Embryonic facial prominence (tissue), 1 donor: ENCODE results near the gene ADAMTS19.
A peak's percentile ranks its signal among the peaks of the same experiment; 100 is the strongest.

Source experiments
- DNase-seq: peaks from one replicate; pipeline ENCODE4 v3.0.0-alpha.2; 2016; ENCODE audit errors: extremely low spot score

ADAMTS19 gene

GRCh38 chr5:129687941-129688340 lies 227.8 kb downstream of the ADAMTS19 start:
- no peak for DNase-seq

DNA sequence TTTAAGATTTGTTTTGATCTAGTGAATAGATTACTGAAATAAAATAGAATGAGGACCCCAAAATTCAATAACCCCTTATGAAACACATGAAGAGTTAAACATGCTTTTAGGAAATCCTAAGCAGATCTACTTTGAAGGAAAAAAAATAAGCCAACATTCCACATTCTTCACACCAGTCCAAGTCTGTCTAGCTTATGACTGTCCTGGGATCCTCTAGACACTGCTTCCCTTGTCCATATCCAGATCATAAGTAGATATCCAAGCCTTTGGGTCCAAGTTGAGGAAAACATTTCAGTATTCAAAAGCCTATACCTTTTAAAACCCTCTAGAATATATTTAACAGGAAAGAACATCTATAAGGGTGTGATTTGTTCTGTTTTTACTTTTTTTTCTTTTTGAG lies 228.9 kb downstream of the ADAMTS19 start:
- no peak for DNase-seq

DNA sequence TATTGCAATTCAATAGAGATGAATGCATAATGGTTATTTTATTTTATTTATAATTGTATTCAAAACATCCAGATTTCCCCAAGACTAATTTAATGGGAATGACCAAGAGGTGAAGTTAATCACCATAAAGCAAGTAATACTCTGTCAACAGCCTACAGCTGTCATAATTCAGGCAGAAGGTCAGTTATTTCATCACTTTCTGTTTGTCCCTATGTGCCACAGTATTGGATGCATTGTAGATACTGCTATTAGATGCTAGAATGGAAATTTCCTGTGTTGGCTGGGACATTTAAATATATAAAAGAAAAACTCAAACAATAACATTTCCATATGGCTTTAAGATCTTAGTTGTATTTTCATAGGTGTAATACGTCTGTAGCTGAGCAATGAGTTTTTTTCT lies 231.1 kb downstream of the ADAMTS19 start:
- no peak for DNase-seq

DNA sequence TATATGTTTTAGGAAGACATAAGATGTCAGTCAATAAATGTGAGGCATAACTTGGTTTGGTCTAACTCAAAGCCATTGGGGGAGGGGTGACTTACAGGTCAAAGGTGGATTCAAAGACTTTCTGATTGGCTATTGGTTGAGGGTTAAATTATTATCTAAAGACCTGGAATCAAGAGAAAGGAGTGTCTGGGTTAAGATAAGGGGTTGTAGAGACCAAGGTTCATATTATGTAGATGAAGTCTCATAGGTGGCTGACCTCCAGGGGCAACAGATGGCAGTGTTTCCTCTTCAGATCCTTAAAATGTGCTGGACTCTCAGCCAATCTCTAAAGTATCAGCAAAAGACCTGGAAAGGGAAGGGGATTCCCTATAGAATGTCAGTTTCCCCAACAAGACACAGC lies 236.5 kb downstream of the ADAMTS19 start:
- DNase-seq, result no peak

DNA sequence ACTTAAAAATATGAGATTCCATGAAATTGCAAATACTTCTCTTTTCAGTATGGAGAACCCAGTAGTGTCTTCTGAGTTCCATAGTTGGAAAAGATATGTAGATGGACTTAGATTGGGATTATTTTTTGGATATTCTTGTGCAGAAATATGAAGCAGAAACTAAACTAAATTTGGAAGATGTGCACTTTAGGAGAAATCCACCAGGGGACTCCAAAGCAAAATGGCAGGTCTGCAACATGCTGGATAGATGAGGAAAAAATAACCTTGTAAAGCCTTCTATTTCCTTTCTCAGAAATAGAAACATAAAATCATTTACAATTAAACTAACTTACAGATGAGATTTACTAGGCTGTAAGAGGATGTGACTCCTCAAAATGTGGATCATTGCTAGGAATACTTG lies 238.6 kb downstream of the ADAMTS19 start:
- DNase-seq, result no peak

DNA sequence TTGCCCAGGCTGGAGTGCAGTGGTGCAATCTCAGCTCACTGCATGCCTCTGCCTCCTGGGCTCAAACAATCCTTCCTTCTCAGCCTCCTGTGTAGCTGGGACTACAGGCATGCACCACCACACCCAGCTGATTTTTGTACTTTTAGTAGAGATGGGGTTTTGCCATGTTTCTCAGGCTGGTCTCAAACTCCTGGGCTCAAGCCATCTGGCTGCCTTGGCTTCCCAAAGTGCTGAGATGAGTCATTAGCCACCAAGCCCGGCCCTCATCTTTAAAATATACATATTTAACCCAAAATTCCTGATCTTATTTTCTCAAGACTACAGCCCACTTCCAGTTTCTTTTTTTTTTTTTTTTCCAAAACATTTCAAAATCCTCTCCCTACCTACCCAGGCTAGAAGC lies 256.1 kb downstream of the ADAMTS19 start:
- DNase-seq, result no peak

- no peak for DNase-seq
These were observed 256.6 kb downstream of the ADAMTS19 start for GRCh38 chr5:129716651-129717050.

- DNase-seq, result no peak
These were observed 257.7 kb downstream of the ADAMTS19 start for GRCh38 chr5:129717751-129718310.

DNA sequence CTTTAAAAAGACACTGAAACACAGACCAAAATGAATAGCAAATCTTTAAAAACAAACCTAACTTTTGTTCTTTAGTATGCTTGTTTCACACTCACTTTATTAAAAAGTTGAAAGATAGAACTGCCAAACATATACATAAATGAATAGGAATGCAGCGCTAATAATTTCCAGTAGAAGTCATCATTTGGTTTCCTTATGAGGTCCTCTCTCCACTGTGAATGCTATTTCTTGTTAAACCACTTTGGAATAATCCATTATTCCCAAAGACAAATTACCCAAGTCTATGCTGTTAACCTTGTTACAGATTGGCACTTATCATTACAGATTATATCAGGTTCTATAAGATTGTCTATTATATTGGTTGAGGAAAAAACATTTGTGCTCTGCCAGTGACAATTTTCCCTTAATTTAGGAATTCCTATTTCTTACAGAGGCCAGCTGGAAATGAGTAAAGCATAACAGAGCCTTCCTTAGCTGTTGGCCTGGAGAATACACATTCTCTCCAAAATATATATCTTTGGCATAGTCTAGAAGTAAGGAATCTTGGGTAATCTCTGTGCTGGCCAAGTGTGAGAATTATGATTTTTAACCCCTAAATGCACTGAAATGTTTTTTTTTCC lies 258.5 kb downstream of the ADAMTS19 start:
- peak; percentile 71 for DNase-seq

DNA sequence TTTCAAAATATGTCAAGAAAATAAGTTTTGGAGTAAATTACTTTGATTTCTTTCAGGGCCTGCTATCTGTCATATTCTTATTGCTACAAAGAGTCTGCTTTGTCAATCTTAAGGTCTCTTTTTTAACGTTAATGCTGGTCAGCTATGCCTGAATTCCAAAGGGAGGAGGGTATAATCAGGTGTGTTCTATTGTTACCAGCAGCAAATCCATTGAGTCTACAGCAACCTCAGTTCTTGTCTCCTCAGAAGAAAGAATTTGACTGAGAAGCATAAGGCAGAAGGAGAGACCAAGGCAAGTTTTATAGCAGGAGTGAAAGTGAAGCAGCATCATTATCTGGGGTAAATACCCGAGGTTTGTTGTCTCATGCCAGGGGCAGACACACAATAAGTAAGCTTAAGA lies 264.1 kb downstream of the ADAMTS19 start:
- DNase-seq, result no peak

- DNase-seq, result no peak
These were observed 264.5 kb downstream of the ADAMTS19 start for GRCh38 chr5:129724647-129725046.

GRCh38 chr5:129739773-129740172 lies 279.7 kb downstream of the ADAMTS19 start:
- DNase-seq, result no peak

DNA sequence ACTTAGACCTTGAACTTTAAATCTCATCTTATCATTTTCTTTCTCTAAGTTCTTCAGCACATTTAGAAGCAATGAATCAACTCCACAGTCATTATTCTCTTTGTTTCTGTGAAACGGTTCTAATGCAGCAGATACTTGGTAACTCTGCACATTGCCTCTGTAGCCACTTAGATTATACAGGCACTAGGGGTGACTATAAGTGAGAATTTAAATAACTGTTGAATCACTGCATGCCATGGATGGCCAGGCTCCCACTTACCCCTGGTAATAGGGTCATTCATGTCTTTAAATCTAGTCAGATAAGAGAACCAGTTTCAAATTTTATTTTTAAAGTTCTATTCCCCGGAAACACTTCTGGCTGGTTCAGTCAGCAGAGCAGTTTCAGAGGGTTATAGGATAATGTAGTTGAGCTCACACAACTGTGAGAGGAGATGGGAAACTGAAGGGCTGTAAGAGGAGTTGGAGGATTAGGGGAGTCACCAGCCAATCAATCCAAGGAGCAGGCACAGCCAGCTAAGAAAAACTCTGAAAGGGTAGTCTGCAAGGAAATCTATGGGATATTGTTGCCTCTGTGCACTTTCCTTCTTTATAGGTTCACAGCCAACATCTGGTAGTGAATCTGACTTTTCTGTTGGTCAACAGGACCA lies 283.6 kb downstream of the ADAMTS19 start:
- no peak for DNase-seq

DNA sequence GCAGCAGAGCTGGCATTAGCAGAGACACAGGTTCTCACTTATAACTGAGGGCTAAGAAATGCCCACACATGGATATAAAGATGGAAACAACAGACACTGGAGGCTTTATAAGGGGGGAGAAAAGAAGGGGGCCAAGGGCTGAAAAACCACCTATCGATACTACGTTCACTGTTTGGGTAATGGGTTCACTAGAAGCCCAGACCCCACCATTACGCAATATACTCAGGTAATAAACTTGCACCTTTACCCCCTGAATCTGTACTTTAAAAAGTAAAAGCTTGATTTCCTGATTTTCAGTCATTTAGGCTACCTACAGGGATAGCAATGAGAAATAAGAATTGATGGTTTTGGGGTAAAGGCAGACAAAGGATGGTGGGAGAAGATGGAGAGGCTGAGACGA lies 285.9 kb downstream of the ADAMTS19 start:
- no peak for DNase-seq

- no peak for DNase-seq
These were observed 286.8 kb downstream of the ADAMTS19 start for GRCh38 chr5:129746876-129747275.

DNA sequence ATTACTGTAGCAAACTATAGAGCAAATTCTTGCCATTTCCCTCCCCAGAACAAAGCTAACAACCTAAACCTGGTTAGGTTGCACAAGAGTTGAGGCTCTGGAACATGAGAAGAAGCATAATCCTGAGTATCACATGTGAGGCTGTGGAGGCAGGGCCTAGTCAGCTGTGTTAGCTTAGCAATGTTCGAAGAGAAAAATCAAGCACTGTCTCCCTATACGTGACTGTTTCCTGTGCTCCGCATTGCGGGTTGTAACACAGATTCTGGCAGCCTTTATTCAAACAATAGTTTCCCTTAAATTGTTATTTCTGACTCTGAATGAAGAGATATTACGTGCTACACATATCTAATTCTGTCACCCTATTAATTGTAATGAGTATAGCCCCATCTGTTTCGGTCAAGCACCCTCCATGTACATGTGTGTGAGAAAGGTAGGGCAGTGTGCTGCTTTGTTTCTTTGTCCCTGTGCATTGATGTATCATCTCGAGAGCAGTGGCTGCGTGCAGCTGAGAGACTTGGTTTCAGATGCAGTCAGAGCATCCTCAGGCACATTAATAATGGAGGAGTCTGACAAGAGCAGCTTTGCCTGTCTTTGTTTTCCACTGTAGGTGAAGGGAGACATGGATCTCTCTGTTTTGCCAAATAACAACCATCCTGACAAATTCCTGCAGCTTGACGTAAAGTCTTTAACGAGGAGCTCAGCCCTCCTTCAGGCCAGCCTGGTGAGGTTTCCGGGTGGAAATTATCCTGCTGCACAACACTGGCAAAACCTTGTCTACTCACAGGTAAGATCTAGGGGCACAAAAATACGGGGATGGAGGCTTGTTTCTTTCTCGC lies 287.7 kb downstream of the ADAMTS19 start, which contains the start of gene MINAR2:
Gene MINAR2, plus strand, starts transcription at position 523 of the 836 bp plus-strand sequence. Its CDS starts 97 bp downstream, at position 620.
- no peak for DNase-seq

DNA sequence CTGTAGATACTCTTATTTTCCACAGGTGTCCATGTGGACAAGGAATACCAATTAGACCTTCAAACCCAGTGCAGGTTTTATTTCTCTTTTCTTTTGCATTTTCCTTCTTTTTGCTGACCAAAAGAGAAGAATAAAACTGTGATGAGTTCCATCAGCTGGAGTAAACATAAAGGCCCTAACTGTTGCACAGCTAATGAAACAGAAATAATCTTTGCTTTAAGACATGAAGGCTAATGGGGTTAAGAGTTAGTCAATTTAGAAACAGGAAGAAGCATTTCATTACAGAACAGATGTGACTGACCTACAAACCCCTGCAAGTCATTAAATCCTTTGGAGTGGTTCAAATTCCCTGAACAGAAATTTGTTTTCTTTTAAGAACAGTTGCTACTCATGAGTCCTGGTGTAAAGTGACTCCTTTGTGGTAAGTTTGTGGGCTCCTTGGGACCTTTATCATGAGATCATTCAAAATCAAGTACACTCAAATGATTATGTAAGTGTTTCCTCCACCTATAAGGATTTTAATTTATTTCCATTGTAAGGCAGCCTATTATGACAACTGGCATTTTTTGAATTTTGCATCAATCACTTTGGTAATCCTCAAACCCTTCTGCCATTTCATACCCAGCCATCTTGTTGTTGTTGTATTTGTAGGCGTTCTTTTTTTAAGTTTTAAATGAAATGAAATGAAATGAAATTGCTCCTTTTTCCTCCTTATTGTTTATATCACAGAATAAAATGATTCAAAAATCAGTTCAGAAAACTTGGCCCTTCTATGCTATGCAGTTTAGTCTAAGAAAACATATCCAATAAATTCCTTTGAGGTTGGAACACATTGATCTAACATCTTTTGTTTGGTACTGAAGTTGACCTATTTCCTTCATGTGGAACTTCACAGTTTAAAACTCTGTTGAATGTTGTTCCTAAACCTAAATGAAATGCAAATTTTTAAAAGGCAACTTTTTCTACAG lies 289.1 kb downstream of the ADAMTS19 start:
- DNase-seq, result no peak

DNA sequence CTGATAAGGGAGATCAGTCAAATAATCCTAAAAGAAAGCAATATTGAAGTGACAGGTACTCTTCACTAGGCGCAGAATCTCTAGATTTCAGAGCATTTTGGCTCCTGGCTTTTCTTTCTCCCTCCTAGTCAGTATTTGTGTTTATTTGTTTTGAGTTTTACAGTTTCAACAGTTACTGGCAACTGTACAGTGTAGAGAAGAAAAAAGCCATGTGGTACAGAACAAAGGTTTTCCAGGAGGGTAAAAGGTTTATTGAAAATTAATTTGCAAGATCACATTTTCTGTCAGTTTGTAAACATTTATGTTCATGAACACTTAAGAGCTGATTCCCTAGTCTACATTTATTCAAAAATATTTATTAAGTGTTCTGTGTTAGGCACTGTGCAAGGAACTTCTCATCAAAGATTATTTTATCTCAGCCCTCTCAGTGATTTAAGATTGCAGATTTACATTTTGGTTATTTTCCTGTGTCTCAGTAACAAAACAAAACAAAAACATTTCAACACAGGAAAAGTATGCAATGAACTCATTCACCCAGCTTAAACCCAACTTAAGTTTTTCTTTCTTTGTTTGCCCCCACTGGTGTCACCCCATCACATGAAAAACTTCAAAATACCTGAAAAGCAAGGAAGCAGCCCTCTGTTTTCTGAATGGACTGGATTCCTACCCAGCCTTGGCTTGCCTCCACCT lies 300.7 kb downstream of the ADAMTS19 start:
- no peak for DNase-seq

DNA sequence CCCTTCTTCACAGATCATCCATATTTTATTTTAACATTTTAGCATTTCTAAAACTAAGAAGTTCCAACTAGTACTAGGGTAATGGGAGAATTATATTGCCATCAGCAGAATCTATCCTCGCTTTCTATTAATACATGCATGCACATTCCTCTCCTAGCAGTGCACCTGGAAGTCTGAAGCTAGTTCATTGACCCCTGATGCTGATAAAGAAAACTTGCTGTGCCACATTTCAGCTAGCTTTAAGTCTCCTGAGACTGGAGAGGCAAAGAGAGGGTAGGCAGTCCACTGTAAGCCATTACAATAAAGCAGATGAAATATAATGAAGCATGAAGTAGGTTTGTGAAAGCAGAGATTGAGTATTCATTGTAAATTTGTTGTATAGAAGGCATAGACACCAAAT lies 303.6 kb downstream of the ADAMTS19 start:
- DNase-seq, result no peak

DNA sequence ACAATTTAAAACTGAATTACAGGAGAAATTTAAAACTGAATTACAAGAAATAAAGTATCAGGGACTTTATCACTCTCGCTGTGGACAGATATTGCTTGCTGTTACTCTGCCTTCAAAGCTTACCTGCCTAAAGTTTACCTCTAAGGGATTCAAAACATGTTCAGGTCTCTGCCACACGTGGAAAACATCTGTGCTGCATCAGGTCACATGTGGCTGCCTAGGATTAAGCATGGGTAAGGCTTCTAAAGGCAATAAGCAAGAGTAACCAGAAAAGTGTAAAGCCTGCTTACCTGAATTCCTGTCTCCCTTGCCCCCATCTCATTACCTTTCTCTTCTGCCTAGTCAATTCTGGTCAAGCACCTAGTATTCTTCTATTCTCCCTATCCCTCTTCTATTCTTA lies 306.7 kb downstream of the ADAMTS19 start:
- no peak for DNase-seq

- DNase-seq, result peak; percentile 91
These were observed 307.9 kb downstream of the ADAMTS19 start for GRCh38 chr5:129767927-129768380.
